Activated T-helper 1 cell treated with anti-CD3 and anti-CD28 coated beads, Interleukin-12 subunit alpha, Interleukin-12 subunit beta, Interleukin-2, Interleukin-4 antibody, amounts not matched to agents 30 ng/mL and 10 ng/mL and 1 ng/mL, durations not matched to agents 14 hours and 24 hours and 36 hours (primary cell): ENCODE results near the gene LIN54. TPM values are rescaled to one million over a fixed set of nuclear protein-coding genes. Genes with fewer than 3 reads are reported as not detected.
A peak's percentile ranks its signal among the peaks of the same experiment; 100 is the strongest.

Source experiments
- DNase-seq: peaks from one replicate; pipeline ENCODE4 v3.0.0; 2021; ENCODE audit warnings: low spot score
- H3K27ac Mint-ChIP-seq: one replicate; pipeline ENCODE4 v1.8.0; 2021; ENCODE audit warnings: mild to moderate bottlenecking, mixed read lengths
- H3K27me3 Mint-ChIP-seq: one replicate; pipeline ENCODE4 v1.8.0; 2022; ENCODE audit warnings: mild to moderate bottlenecking, moderate library complexity, mixed read lengths; ENCODE audit not compliant: insufficient read depth
- H3K36me3 Mint-ChIP-seq: one replicate; pipeline ENCODE4 v1.8.0; 2021; ENCODE audit warnings: low read depth, mixed read lengths
- H3K4me1 Mint-ChIP-seq: one replicate; pipeline ENCODE4 v1.8.0; 2021; ENCODE audit warnings: low read depth, mixed read lengths
- H3K4me3 Mint-ChIP-seq: one replicate; pipeline ENCODE4 v1.8.0; 2021; ENCODE audit warnings: mild to moderate bottlenecking, moderate library complexity, mixed read lengths
- H3K9me3 Mint-ChIP-seq: one replicate; pipeline ENCODE4 v1.8.0; 2021; ENCODE audit warnings: mixed read lengths
- intact Hi-C: fragments of 100-400 bp; cut with micrococcal nuclease; formaldehyde crosslinking; loops from one replicate; pipeline ENCODE4 v1.15.1; 2024
- total RNA-seq: library from RNA; stranded (reverse); gene quantifications from 2 replicates; pipeline ENCODE4 v1.2.3, GENCODE V29; 2022

LIN54 gene
- total RNA-seq, 1 donor from 2014 or later: 26.6 TPM

DNA sequence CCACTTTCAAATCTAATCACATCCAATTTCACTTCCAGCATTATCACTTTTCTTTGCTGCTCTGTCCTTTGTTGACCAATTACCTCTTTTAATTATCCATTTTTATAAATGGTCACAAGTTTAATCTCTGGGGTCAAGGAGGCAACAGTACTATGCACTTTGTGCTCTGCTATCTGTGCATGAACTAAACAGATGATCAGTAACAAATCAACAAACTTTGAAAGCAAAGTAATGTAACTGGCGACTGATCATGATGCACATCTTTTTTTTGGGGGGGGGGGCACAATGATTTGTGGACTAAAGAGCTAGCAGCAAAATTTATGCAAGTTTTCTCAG, 118.2 kb downstream of the LIN54 start:
- peaks cover 27% of the 10 kb centered on the region for H3K36me3 Mint-ChIP-seq
- intact Hi-C loops: no loop called here
- H3K4me1 Mint-ChIP-seq: peaks cover 51% of the 10 kb centered on the region
- no peak for DNase-seq
- H3K4me3 Mint-ChIP-seq: peak overlapping the region; percentile 88
- H3K27me3 Mint-ChIP-seq: no peaks in the 10 kb centered on the region
- H3K27ac Mint-ChIP-seq: no peak overlapping the region
- no peaks in the 10 kb centered on the region for H3K9me3 Mint-ChIP-seq

DNA sequence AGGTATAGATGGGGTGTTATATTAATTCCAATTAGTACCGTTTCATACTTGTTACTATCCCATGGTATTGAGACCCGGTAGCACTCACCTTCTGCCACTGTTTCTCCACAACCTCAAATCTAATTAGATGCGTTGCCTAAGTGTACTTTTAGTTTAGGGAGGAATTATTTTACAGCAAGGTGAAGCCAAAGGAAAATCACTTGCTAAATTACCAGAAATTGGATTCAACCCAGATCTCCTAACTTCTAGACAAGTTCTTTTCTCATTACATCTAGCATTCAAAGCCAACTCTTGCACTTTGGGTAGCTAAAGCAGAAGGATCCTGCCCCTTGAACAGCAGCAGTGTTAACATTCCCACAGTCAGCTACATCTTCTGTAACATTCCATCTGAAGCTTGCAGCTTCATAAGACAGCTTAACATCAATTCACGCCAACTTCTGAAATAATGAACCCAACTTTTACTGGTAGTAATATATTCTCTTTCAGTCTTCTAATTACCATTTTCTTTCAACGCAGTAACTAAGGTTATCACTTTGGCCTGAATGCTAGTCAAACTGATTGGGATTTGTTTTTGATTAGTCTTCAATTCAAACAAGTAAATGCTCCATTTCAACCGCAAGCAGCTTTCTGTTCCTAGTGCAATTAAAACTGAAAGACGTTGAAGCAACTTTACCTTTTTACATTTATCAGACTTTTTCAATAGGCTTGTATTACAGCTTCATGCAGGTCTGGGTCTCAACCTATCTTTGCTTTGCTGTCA, 118.7 kb downstream of the LIN54 start:
- Mint-ChIP-seq H3K9me3 (no peaks in the 10 kb centered on the region), H3K4me3 (peak overlapping the region; percentile 88), H3K27me3 (no peaks in the 10 kb centered on the region), H3K36me3 (peaks cover 24% of the 10 kb centered on the region), H3K4me1 (peaks cover 53% of the 10 kb centered on the region), H3K27ac (peak overlapping the region; percentile 86)
- intact Hi-C loops: loop anchor here (1.0 to 2.0 kb wide), 7 partner anchors 7 to 461 kb away; partner anchors contain the start of genes COPS4, ENOPH1, HNRNPDL and LIN54
- DNase-seq: no peak

DNA sequence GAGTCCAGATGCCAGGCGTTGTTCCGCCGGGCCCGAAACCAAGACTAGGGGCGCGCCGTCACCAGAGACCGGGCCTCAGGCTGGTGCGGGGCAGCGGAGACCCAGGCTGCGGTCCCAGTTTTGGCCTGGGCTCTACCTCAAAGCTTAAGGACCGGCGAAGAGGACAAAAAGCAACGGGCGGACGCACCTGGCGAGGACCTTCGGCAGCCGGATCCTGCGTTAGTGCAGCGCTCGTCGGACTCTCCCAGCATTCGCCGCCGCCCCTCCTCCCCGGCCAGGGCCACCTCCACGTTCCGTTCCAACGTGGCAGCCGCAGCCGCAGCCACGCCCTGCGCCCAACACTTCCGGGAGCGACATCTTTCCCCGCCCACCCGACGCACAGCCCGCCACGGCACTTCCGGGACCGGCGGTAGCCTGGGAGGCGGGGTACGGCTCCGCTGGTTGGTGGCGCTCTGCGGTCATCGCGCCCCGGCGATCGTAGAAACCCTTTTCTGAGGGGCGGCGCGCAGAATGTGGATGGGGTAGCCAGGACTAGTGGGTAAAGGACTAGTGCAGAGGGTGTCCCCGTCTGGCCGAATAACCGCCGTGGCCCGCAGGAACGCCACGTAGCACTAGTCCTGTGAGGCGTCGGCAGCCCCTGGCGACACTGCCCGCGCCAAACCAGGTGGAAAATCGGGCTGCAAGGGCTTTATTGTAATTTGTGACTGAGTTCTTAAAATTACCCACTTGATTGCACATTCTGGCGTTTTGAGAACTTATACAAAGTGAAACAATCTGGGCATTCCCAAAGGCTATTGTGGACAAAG, 119.5 kb downstream of the LIN54 start, which contains the start of gene SEC31A:
Gene SEC31A, minus strand, starts transcription at position 253 of the 806 bp plus-strand sequence. CDS start 9,217 bp downstream, outside the sequence.
- Mint-ChIP-seq H3K27ac (peak within 1 kb of the TSS; percentile 86), H3K4me3 (peak within 1 kb of the TSS; percentile 88), H3K27me3 (no peaks in the 10 kb centered on the region)

DNA sequence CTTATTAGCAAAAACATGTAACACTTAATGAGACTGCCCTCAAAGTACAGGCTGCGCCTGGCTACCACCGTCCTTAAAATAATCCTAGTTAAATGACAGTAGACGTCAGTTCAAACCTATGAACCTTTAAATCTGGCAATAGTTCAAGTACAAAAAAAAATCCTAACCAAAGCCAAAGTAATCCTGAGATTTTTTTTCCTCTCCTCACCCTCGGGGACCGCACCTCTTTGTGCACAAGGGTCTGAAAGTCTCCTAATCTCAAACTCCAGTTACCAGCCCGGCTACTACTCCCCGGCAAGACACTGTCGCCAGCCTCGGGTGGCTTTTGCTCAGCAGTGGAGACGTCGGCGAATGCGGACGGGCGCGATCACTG, 120.1 kb downstream of the LIN54 start:
- Mint-ChIP-seq H3K36me3 (peaks cover 26% of the 10 kb centered on the region), H3K4me1 (peaks cover 53% of the 10 kb centered on the region)

More for the DNA sequence above, 119.5 kb downstream of the LIN54 start, which contains the start of gene SEC31A:
- Mint-ChIP-seq H3K36me3 (peaks cover 22% of the 10 kb centered on the region), H3K4me1 (peaks cover 51% of the 10 kb centered on the region), H3K9me3 (no peaks in the 10 kb centered on the region)
- DNase-seq: peak; percentile 96
- intact Hi-C loops: loop anchor here (1.0 to 2.0 kb wide), 8 partner anchors 8 to 460 kb away; partner anchors contain the start of genes COPS4, ENOPH1, HNRNPDL and LIN54

DNA sequence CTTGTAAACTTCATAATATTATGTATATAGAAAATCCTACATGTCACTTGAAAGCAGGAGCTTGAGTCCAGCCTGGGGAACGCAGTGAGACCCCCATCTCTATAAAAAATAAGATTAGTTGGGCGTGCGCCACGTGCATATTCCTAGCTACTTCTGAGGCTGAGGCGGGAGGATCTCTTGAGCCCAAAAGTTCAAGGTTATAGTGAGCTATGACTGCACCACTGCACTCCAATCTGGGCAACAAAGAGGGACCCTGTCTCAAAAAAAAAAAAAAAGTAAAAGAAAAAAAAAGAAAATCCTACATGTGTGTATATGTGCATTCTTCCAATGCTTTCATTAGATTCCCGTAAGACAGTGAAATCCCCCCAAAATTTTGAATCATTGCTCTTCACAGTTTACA, 121.3 kb downstream of the LIN54 start:
- Mint-ChIP-seq H3K27ac (peak overlapping the region; percentile 86), H3K4me3 (peak overlapping the region; percentile 88)

More for the DNA sequence above, 120.1 kb downstream of the LIN54 start:
- intact Hi-C loops: loop anchor here (1.0 to 2.0 kb wide), 3 partner anchors 9 to 460 kb away; partner anchors contain the start of genes ENOPH1 and HNRNPDL
- H3K9me3 Mint-ChIP-seq: no peaks in the 10 kb centered on the region
- H3K27me3 Mint-ChIP-seq: no peaks in the 10 kb centered on the region
- peak overlapping the region; percentile 86 for H3K27ac Mint-ChIP-seq
- peak overlapping the region; percentile 88 for H3K4me3 Mint-ChIP-seq
- DNase-seq: no peak

DNA sequence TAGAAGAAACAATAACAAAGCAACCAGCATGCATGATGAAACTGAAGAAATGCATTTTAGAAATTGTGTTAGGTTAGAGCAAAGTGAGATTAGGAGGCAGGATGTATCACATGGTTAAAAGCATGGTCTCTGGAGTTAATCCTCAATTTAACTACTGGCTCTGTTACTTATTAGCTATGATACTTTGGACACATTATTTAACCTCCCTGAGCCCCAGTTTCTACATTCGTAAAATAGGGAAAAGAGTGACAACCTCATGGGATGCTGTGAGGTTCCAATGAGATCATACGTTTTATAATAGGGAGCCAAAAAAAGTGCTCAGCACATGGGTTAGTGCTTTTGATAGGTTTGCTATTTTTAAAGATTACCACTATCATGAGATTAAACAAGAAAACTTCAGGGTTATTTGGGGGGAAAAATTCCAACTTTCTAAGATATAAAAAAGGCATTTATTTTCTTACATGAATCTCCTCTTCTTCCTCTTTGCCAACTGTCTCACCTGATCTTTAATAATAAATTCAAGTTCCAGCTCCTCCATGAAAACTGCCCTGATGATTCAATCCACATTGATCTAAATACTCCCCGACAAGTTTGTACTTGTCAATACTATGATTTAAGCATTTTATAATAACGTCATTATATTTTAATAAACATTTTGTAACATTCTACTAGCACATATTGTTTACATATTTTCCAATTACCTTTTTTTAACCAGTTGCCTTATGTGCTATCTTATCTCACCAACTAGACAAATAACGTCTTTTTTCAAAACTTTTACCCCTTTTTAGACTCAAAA, 124.3 kb downstream of the LIN54 start:
- H3K36me3 Mint-ChIP-seq: peaks cover 22% of the 10 kb centered on the region
- no peaks in the 10 kb centered on the region for H3K27me3 Mint-ChIP-seq
- DNase-seq: no peak
- H3K27ac Mint-ChIP-seq: no peak overlapping the region
- H3K9me3 Mint-ChIP-seq: no peaks in the 10 kb centered on the region
- intact Hi-C loops: no loop called here
- peaks cover 37% of the 10 kb centered on the region for H3K4me1 Mint-ChIP-seq
- no peak overlapping the region for H3K4me3 Mint-ChIP-seq

More for the DNA sequence above, 121.3 kb downstream of the LIN54 start:
- Mint-ChIP-seq H3K4me1 (peaks cover 52% of the 10 kb centered on the region), H3K9me3 (no peaks in the 10 kb centered on the region), H3K36me3 (peaks cover 21% of the 10 kb centered on the region), H3K27me3 (no peaks in the 10 kb centered on the region)
- intact Hi-C loops: no loop called here
- DNase-seq: no peak

DNA sequence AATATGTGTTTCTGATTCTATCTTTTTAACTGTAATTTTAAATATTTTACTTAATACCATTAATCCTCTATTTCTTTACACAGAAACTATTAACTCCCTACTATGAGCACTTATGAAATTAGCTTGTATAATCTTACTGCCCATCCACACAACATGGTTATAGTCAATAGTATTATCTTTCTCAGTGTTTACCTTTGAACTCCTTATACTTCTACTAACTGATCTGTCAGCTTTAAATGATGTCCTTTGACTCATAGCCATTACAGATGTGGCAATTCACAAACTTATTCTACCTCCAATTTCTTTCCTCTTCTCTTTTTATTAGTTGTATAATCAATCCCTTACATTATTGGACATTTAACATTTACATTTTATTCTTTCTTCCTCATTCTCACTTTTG, 125.2 kb downstream of the LIN54 start:
- no peak overlapping the region for H3K4me3 Mint-ChIP-seq
- H3K27ac Mint-ChIP-seq: no peak overlapping the region
- H3K27me3 Mint-ChIP-seq: no peaks in the 10 kb centered on the region
- H3K36me3 Mint-ChIP-seq: peaks cover 28% of the 10 kb centered on the region
- intact Hi-C loops: no loop called here
- peaks cover 41% of the 10 kb centered on the region for H3K4me1 Mint-ChIP-seq
- no peak for DNase-seq
- no peaks in the 10 kb centered on the region for H3K9me3 Mint-ChIP-seq

Other genes starting within 250 kb of the LIN54 start
- 0.44 and 0.70 TPM in 2 replicates for gene SCD5, start 212.0 kb downstream of the LIN54 start, total RNA-seq
- gene SEC31A, start 119.7 kb downstream of the LIN54 start, total RNA-seq: 118 and 123 TPM in 2 replicates
- gene THAP9, start 110.1 kb downstream of the LIN54 start, total RNA-seq: 1.9 and 2.3 TPM in 2 replicates
- gene COPS4, start 24.4 kb upstream of the LIN54 start, total RNA-seq: 35.8 and 38.8 TPM in 2 replicates
- 35.5 and 41.9 TPM in 2 replicates for gene PLAC8, start 103.9 kb upstream of the LIN54 start, total RNA-seq